ENCODE data around the gene CYS1. TPM values are rescaled to one million over a fixed set of nuclear protein-coding genes. Genes with fewer than 3 reads are reported as not detected.

The CYS1 gene
- total and polyA plus RNA-seq, 2 of the 8 experiments (the other 6 are each of a cell fraction or from before 2014, with no cell fraction given) = 0.09 to 0.13 TPM

- TF ChIP-seq E2F6 (IDR thresholded peaks at IDR 0.05) (no peak), EZH2 (IDR thresholded peaks at IDR 0.05; ENCODE audit: low read depth, low read length, severe bottlenecking) (no peak), CEBPB (IDR thresholded peaks at IDR 0.05; ENCODE audit: low read depth, low read length) (no peak)
These were observed 12.3 kb downstream of the CYS1 start (continued) for GRCh38 chr2:10067881-10068280.

Data from H1 (cell line).